ENCODE data around the gene ZNF649. TPM values are rescaled to one million over a fixed set of nuclear protein-coding genes. Genes with fewer than 3 reads are reported as not detected.
"Not testable (repeated sequence)": the region's sequence is repeated elsewhere in the genome, so short reads cannot be mapped to it uniquely, and the experiment has no call there.

The ZNF649 gene
- total and polyA plus RNA-seq, 2 of the 13 experiments (the other 11 are each of a cell fraction or from before 2014, with no cell fraction given): 3.0 to 13.4 TPM

DNA sequence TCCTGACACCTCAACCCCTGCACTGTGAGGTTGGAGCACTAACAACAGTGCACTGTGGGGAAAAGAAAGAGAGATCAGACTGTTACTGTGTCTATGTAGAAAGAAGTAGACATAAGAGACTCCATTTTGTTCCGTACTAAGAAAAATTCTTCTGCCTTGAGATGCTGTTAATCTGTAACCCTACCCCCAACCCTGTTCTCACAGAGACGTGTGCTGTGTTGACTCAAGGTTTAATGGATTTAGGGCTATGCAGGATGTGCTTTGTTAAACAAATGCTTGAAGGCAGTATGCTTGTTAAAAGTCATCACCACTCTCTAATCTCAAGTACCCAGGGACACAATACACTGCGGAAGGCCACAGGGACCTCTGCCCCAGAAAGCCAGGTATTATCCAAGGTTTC is 822 bp upstream of the ZNF649 start:
- BruUV-seq (replicated peaks); H3K9ac ChIP-seq (ENCODE audit: insufficient read depth, low read depth, low read length); H2AFZ ChIP-seq (ENCODE audit: low read length); ATAC-seq; H3K27me3 ChIP-seq (ENCODE audit: control insufficient read depth in 1 of 2, insufficient read depth in 2 of 2, low read length in 2 of 2); CTCF ChIA-PET (ENCODE audit: low intra/inter-chr PET ratio, low total read pairs); H3K4me3 ChIP-seq (replicated peaks in 1 of 3; ENCODE audit: insufficient read depth in 1 of 3, low read depth in 2 of 3, low read length in 3 of 3); FAIRE-seq; in situ Hi-C loops (cut with HindIII; ENCODE audit: extremely low pct_ligation_motif_present, low pct_unique_long_range_greater_than_20kb); POLR2A ChIA-PET; DNase-seq (ENCODE audit: low spot score); H4K20me1 ChIP-seq (ENCODE audit: insufficient read depth, low read length); H3K36me3 ChIP-seq (replicated peaks in 1 of 2; ENCODE audit: control insufficient read depth in 1 of 2, insufficient read depth in 2 of 2, low read length in 2 of 2); TF ChIP-seq SOX13 (IDR thresholded peaks at IDR 0.05): not testable (repeated sequence)
- intact Hi-C loops (cut with micrococcal nuclease; ENCODE audit: unreplicated experiment): loop anchor here (2.0 kb wide), 1 partner anchor 21 kb away; the partner anchor contains the start of gene ZNF613
- peak; percentile 63; the same call in 1 of the 2 replicates for TF ChIP-seq PITX1 (CRISPR knock-in tag; IDR thresholded peaks at IDR 0.05)
- TF ChIP-seq, protein P1, sequence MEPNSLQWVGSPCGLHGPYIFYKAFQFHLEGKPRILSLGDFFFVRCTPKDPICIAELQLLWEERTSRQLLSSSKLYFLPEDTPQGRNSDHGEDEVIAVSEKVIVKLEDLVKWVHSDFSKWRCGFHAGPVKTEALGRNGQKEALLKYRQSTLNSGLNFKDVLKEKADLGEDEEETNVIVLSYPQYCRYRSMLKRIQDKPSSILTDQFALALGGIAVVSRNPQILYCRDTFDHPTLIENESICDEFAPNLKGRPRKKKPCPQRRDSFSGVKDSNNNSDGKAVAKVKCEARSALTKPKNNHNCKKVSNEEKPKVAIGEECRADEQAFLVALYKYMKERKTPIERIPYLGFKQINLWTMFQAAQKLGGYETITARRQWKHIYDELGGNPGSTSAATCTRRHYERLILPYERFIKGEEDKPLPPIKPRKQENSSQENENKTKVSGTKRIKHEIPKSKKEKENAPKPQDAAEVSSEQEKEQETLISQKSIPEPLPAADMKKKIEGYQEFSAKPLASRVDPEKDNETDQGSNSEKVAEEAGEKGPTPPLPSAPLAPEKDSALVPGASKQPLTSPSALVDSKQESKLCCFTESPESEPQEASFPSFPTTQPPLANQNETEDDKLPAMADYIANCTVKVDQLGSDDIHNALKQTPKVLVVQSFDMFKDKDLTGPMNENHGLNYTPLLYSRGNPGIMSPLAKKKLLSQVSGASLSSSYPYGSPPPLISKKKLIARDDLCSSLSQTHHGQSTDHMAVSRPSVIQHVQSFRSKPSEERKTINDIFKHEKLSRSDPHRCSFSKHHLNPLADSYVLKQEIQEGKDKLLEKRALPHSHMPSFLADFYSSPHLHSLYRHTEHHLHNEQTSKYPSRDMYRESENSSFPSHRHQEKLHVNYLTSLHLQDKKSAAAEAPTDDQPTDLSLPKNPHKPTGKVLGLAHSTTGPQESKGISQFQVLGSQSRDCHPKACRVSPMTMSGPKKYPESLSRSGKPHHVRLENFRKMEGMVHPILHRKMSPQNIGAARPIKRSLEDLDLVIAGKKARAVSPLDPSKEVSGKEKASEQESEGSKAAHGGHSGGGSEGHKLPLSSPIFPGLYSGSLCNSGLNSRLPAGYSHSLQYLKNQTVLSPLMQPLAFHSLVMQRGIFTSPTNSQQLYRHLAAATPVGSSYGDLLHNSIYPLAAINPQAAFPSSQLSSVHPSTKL (CRISPR knock-in tag; IDR thresholded peaks at IDR 0.05): 0 out of 2 replicates have a peak, but pooled peaks have one; percentile 26
- TF ChIP-seq SOX13 (CRISPR knock-in tag; conservative IDR thresholded peaks at IDR 0.05 in 1 of 2, IDR thresholded peaks at IDR 0.05 in 1 of 2): peak in 1 of 2 experiments; percentile 37; a peak in 1 of 4 replicates
- H3K4me2 ChIP-seq (ENCODE audit: low read depth, low read length): peak overlapping the region; percentile 30; the same call in 1 of the 2 replicates
- peaks cover 22% of the 10 kb centered on the region for H3K9me3 ChIP-seq (ENCODE audit: low read length)
- peak overlapping the region; percentile 79 for H3K27ac ChIP-seq (ENCODE audit: extremely low read length, insufficient read depth, low read length)
- H3K4me1 ChIP-seq (ENCODE audit: insufficient read depth, low read length): peaks cover 32% of the 10 kb centered on the region
- WGBS (ENCODE audit: low lambda C conversion rate): 25% methylated on average over 2 of the region's 3 CpGs
- peaks cover 38% of the 10 kb centered on the region for H3K79me2 ChIP-seq (ENCODE audit: insufficient read depth, low read length)
